ENCODE data around the gene CCDC82.

CCDC82 gene

GRCh38 chr11:96335388-96335787, 54.3 kb downstream of the CCDC82 start:
- Histone ChIP-seq H3K27me3 (replicated peaks; ENCODE audit: insufficient read depth, low read length) (no peaks in the 10 kb centered on the region), H4K20me1 (ENCODE audit: insufficient read depth, low read length) (no peaks in the 10 kb centered on the region; the same call in 1 of the 2 replicates), H3K4me1 (ENCODE audit: low read length) (peaks cover 31% of the 10 kb centered on the region), H3K9me3 (replicated peaks; ENCODE audit: insufficient read depth, low read length) (no peaks in the 10 kb centered on the region), H3K27ac (ENCODE audit: low read length) (no peak overlapping the region), H2AFZ (ENCODE audit: low read length) (no peak overlapping the region), H3K4me3 (ENCODE audit: low read length) (no peak overlapping the region), H3K79me2 (ENCODE audit: low read length) (peaks cover 95% of the 10 kb centered on the region), H3K9ac (ENCODE audit: low read length) (no peak overlapping the region), H3K36me3 (replicated peaks; ENCODE audit: insufficient read depth, low read length) (0 out of 2 replicates have a peak, but pooled peaks cover 9% of the 10 kb centered on the region), H3K9me2 (replicated peaks; ENCODE audit: insufficient read depth, low read length) (no peaks in the 10 kb centered on the region), H3F3A (ENCODE audit: insufficient read depth, low read length) (peaks cover 27% of the 10 kb centered on the region), H3K4me2 (ENCODE audit: low read depth, low read length) (no peak overlapping the region)
- no peak for DNase-seq
- TF ChIP-seq CTCF (IDR thresholded peaks at IDR 0.05; ENCODE audit: low read length), result no peak
- TF ChIP-seq EZH2phosphoT487 (IDR thresholded peaks at IDR 0.05; ENCODE audit: low read length), result no peak
- no peak for TF ChIP-seq EZH2 (optimal IDR thresholded peaks at IDR 0.05; ENCODE audit: low read depth, low read length)

GRCh38 chr11:96334219-96334618, 55.5 kb downstream of the CCDC82 start:
- TF ChIP-seq EZH2 (optimal IDR thresholded peaks at IDR 0.05; ENCODE audit: low read depth, low read length) (no peak), EZH2phosphoT487 (IDR thresholded peaks at IDR 0.05; ENCODE audit: low read length) (no peak), CTCF (IDR thresholded peaks at IDR 0.05; ENCODE audit: low read length) (no peak)
- H3K36me3 ChIP-seq (replicated peaks; ENCODE audit: insufficient read depth, low read length), result 0 out of 2 replicates have a peak, but pooled peaks cover 9% of the 10 kb centered on the region
- peaks cover 24% of the 10 kb centered on the region for H3K4me1 ChIP-seq (ENCODE audit: low read length)
- no peak overlapping the region for H3K4me2 ChIP-seq (ENCODE audit: low read depth, low read length)
- H3K9ac ChIP-seq (ENCODE audit: low read length), result no peak overlapping the region
- H3K9me3 ChIP-seq (replicated peaks; ENCODE audit: insufficient read depth, low read length), result no peaks in the 10 kb centered on the region
- no peak overlapping the region for H2AFZ ChIP-seq (ENCODE audit: low read length)
- H3F3A ChIP-seq (ENCODE audit: insufficient read depth, low read length), result peaks cover 15% of the 10 kb centered on the region
- H3K4me3 ChIP-seq (ENCODE audit: low read length), result no peak overlapping the region
- no peak for DNase-seq
- H3K79me2 ChIP-seq (ENCODE audit: low read length), result peaks cover 96% of the 10 kb centered on the region
- H3K27ac ChIP-seq (ENCODE audit: low read length), result no peak overlapping the region
- no peaks in the 10 kb centered on the region; the same call in 1 of the 2 replicates for H4K20me1 ChIP-seq (ENCODE audit: insufficient read depth, low read length)
- no peaks in the 10 kb centered on the region for H3K27me3 ChIP-seq (replicated peaks; ENCODE audit: insufficient read depth, low read length)
- no peaks in the 10 kb centered on the region for H3K9me2 ChIP-seq (replicated peaks; ENCODE audit: insufficient read depth, low read length)

- no peaks in the 10 kb centered on the region; the same call in 1 of the 2 replicates for H4K20me1 ChIP-seq (ENCODE audit: insufficient read depth, low read length)
- TF ChIP-seq EZH2 (optimal IDR thresholded peaks at IDR 0.05; ENCODE audit: low read depth, low read length) (no peak), EZH2phosphoT487 (IDR thresholded peaks at IDR 0.05; ENCODE audit: low read length) (no peak), CTCF (IDR thresholded peaks at IDR 0.05; ENCODE audit: low read length) (no peak)
- peaks cover 6% of the 10 kb centered on the region for H3F3A ChIP-seq (ENCODE audit: insufficient read depth, low read length)
- 0 out of 2 replicates have a peak, but pooled peaks cover 9% of the 10 kb centered on the region for H3K36me3 ChIP-seq (replicated peaks; ENCODE audit: insufficient read depth, low read length)
- no peaks in the 10 kb centered on the region for H3K27me3 ChIP-seq (replicated peaks; ENCODE audit: insufficient read depth, low read length)
- H3K9me3 ChIP-seq (replicated peaks; ENCODE audit: insufficient read depth, low read length), result no peaks in the 10 kb centered on the region
- no peak overlapping the region for H3K9ac ChIP-seq (ENCODE audit: low read length)
- no peaks in the 10 kb centered on the region for H3K9me2 ChIP-seq (replicated peaks; ENCODE audit: insufficient read depth, low read length)
- no peak overlapping the region for H3K4me2 ChIP-seq (ENCODE audit: low read depth, low read length)
- H3K27ac ChIP-seq (ENCODE audit: low read length), result no peak overlapping the region
- no peak overlapping the region for H3K4me3 ChIP-seq (ENCODE audit: low read length)
- peaks cover 24% of the 10 kb centered on the region for H3K4me1 ChIP-seq (ENCODE audit: low read length)
- H2AFZ ChIP-seq (ENCODE audit: low read length), result no peak overlapping the region
- no peak for DNase-seq
- peaks cover 98% of the 10 kb centered on the region for H3K79me2 ChIP-seq (ENCODE audit: low read length)
Measured at GRCh38 chr11:96333191-96333719, 56.5 kb downstream of the CCDC82 start.
